Colonic mucosa (tissue), 4 donors: Measurements from ENCODE around the gene IQCN. TPM values are rescaled to one million over a fixed set of nuclear protein-coding genes. Genes with fewer than 3 reads are reported as not detected.

Experiments
- DNase-seq: peaks from one replicate; pipeline ENCODE4 v3.0.0-alpha.2; 2020
- H3K27ac ChIP-seq: fragments of 200-600 bp; one replicate; pipeline ENCODE4 v1.8.0; 2021
- H3K27me3 ChIP-seq: fragments of 200-600 bp; one replicate; pipeline ENCODE4 v1.8.0; 2021
- H3K36me3 ChIP-seq: fragments of 200-600 bp; one replicate; pipeline ENCODE4 v1.8.0; 2021
- H3K4me1 ChIP-seq: fragments of 200-600 bp; one replicate; pipeline ENCODE4 v1.8.0; 2021; ENCODE audit warnings: mild to moderate bottlenecking
- H3K4me3 ChIP-seq: fragments of 200-600 bp; one replicate; pipeline ENCODE4 v1.8.0; 2021
- H3K9ac ChIP-seq, 2 donors: one replicate each; pipeline ENCODE4 v1.7.0; 2013; ENCODE audit warnings: control low read depth in 2 of 2, low read depth in 2 of 2, low read length in 2 of 2
- H3K9me3 ChIP-seq: fragments of 200-600 bp; one replicate; pipeline ENCODE4 v1.8.0; 2021
- intact Hi-C: fragments of 100-400 bp; cut with DNase I; formaldehyde crosslinking; loops from one replicate; pipeline ENCODE4 v1.14.1; 2022
- total RNA-seq, 2 donors: library from RNA; stranded (reverse); fragmentation: NEBNext Ultra II Directional in 1 of 2; extraction: Animal tissue kit (Norgen Biotek cat#: 25700) in 1 of 2; gene quantifications; one replicate each; pipeline ENCODE4 v1.2.1, GENCODE V29; 2021
- TF ChIP-seq, protein P1 (sequence below): fragments of 200-600 bp; IDR thresholded peaks from one replicate; pipeline ENCODE4 v1.8.0; 2022; ENCODE audit warnings: antibody characterized with exemption, mild to moderate bottlenecking
- donor health status: healthy.
- donor health status: DM: no; HTN: no; CAD: no.
- donor health status: DM: no; HTN: no; CAD: no.

Gene IQCN
- total RNA-seq, 2 donors from 2014 or later = 1.7 to 3.0 TPM

DNA sequence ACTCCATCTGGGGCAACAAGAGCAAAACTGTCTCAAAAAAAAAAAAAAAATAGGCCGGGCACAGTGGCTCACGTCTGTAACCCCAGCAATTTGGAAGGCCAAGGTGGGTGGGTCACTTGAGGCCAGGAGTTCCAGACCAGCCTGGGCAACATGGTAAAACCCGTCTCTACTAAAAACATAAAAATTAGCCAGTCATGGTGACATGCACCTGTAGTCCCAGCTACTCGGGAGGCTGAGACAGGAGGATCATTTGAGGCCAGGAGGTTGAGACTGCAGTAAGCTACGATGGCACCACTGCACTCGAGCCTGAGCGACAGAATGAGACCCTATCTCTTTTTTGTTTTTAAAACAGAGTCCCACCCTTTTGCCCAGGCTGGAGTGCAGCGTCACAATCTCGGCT lies 3.9 kb downstream of the IQCN start:
- H3K9ac ChIP-seq = no peak overlapping the region
- intact Hi-C loops = no loop called here
- no peaks in the 10 kb centered on the region for H3K27me3 ChIP-seq
- no peaks in the 10 kb centered on the region for H3K9me3 ChIP-seq
- no peak for DNase-seq
- H3K36me3 ChIP-seq = no peaks in the 10 kb centered on the region
- H3K4me3 ChIP-seq = no peak overlapping the region
- no peak overlapping the region for H3K27ac ChIP-seq
- TF ChIP-seq, protein P1, sequence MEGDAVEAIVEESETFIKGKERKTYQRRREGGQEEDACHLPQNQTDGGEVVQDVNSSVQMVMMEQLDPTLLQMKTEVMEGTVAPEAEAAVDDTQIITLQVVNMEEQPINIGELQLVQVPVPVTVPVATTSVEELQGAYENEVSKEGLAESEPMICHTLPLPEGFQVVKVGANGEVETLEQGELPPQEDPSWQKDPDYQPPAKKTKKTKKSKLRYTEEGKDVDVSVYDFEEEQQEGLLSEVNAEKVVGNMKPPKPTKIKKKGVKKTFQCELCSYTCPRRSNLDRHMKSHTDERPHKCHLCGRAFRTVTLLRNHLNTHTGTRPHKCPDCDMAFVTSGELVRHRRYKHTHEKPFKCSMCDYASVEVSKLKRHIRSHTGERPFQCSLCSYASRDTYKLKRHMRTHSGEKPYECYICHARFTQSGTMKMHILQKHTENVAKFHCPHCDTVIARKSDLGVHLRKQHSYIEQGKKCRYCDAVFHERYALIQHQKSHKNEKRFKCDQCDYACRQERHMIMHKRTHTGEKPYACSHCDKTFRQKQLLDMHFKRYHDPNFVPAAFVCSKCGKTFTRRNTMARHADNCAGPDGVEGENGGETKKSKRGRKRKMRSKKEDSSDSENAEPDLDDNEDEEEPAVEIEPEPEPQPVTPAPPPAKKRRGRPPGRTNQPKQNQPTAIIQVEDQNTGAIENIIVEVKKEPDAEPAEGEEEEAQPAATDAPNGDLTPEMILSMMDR = no peak
- peaks cover 1% of the 10 kb centered on the region for H3K4me1 ChIP-seq

DNA sequence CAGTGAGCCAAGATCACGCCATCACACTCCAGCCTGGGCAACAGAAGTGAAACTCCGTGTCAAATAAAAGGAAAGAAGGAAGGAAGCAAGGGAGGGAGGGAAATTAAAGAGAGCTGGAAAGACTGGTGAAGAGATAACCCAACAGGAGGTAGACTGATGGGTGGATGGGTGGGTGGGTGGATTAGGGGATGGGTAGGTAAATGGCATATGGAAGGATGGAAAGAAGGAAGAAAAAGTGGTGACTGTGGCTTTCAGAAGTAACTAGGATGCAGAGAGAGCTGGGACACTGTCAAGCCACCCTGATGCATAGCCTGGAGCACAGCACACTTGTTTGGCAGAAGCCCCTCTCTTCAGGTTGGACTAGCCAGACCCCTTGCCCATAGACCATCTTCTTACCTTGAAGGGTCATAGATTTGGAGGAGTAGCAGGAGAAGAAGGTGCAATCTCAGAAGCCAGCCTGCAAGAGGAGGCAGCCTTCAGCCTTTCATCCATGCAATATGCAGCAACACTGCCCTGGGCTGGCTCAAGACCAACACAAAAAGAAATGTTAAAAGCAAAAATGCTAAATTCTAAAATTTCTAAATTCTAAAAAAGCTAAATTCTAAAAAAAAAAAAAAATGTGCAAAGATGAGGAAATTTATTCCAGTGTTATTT lies 5.1 kb downstream of the IQCN start:
- intact Hi-C loops = no loop called here
- Histone ChIP-seq H3K4me1 (no peaks in the 10 kb centered on the region), H3K4me3 (no peak overlapping the region), H3K27me3 (no peaks in the 10 kb centered on the region), H3K9ac (no peak overlapping the region), H3K36me3 (no peaks in the 10 kb centered on the region), H3K9me3 (no peaks in the 10 kb centered on the region), H3K27ac (no peak overlapping the region)
- DNase-seq = no peak
- TF ChIP-seq, protein P1 = no peak

DNA sequence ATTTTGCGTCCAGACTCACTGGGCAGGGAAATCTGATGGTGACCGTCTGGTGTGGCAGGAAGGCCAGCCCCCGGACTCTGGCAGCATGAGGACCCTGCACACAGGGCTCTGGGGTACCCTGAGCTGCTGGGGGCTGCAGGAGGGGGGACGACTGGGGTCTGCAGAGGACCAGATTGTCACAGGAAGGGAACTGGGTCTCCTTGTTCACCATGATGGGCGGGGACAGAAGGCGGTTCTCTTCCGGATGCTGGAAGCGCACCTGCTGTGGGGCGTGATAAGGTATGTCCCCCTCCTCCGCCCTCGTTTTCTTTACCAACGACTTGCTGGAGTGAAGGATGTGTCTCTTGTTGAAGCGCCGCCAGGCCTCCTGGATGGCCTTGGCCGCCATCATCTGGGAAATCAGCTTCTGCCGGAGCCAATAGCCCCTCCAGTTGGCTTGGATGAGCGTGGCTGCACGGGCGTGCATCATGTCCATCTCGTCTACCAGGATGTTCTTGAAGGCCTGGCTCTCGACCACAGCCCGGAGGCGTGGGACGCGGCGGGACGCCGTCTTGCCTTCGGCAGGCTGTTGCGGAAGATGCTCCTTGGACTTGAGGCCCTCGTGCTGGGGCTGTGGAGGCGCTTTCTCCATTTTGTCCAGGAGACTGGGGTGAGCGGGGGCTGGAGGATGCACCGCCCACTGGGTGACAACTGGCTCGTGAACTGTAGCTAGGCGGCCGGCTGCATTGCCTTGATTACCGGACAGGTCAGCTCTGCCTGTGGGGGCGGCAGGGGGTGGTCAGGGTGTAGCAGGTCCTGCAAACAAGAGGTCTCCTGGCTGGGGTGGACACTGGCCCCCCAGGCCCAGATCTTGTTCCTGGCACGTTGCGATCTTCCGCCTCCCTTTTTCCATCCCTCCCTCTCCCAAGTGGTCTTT lies 7.2 kb downstream of the IQCN start:
- no peaks in the 10 kb centered on the region for H3K9me3 ChIP-seq
- H3K27ac ChIP-seq = no peak overlapping the region
- intact Hi-C loops = no loop called here
- H3K9ac ChIP-seq = no peak overlapping the region
- DNase-seq = no peak
- H3K4me1 ChIP-seq = no peaks in the 10 kb centered on the region
- H3K4me3 ChIP-seq = no peak overlapping the region
- TF ChIP-seq, protein P1 = no peak
- no peaks in the 10 kb centered on the region for H3K27me3 ChIP-seq
- no peaks in the 10 kb centered on the region for H3K36me3 ChIP-seq

DNA sequence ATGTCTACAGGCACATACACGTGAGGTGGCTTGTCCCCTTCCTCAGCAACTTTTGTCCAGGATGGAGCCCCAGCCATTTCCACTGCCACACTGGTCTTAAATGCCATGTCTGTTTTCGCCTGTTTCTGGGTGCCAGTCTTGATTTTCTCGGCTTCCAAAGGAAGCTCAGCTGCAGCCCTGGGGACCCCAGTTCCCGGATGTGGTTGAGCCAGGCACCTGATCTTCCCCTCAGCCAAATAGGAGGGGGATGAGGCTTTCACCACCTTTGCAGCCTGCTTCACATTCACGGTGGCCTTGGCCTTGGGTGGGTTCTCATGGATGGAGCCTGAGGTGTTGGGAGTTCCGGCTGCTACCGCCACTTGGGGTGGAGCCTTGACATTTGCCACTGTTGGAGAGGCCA lies 8.7 kb downstream of the IQCN start:
- DNase-seq = no peak
- no peak overlapping the region for H3K4me3 ChIP-seq
- no peaks in the 10 kb centered on the region for H3K27me3 ChIP-seq
- no peak overlapping the region for H3K9ac ChIP-seq
- H3K36me3 ChIP-seq = no peaks in the 10 kb centered on the region
- intact Hi-C loops = no loop called here
- no peaks in the 10 kb centered on the region for H3K4me1 ChIP-seq
- no peak overlapping the region for H3K27ac ChIP-seq
- H3K9me3 ChIP-seq = no peaks in the 10 kb centered on the region
- TF ChIP-seq, protein P1 = no peak

DNA sequence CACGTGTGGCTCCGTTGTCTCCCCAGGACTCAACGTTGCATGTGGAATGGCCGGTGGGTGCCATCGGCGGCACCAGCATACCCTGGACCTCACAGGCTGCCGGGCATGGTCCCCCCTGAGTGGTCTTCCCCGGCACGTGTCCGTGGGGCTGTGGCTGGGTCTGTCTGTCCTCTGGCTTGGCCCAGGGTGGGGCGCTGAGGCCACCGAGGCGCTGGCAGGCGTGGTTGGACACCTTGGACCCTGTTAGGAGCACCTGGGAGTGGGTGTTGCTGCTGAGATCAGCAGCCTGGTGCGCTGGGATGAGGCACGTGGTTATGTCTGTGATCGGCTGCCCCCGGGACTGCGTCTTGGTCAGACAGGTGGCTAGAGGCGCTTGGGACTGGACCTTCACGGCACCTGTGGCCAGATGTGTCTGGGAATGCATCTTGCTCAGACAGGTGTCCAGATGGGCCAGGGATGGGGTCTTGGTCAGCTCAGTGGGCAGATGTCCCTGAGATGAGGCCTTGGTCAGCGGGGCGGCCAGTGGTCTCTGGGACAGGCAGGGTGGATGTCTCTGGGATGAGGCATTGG lies 9.2 kb downstream of the IQCN start:
- H3K9me3 ChIP-seq = no peaks in the 10 kb centered on the region
- no peaks in the 10 kb centered on the region for H3K36me3 ChIP-seq
- H3K9ac ChIP-seq = no peak overlapping the region
- no peak overlapping the region for H3K4me3 ChIP-seq
- H3K4me1 ChIP-seq = no peaks in the 10 kb centered on the region
- intact Hi-C loops = no loop called here
- H3K27me3 ChIP-seq = no peaks in the 10 kb centered on the region
- TF ChIP-seq, protein P1 = no peak
- H3K27ac ChIP-seq = no peak overlapping the region
- no peak for DNase-seq
